Tibial nerve (tissue), 4 donors: ENCODE results near the gene RCL1. TPM values are rescaled to one million over a fixed set of nuclear protein-coding genes. Genes with fewer than 3 reads are reported as not detected.

Experiments
- DNase-seq, 2 donors: peaks; one replicate each; pipeline ENCODE4 v3.0.0-alpha.2; 2019; ENCODE audit warnings: low spot score in 2 of 2
- H3K27ac ChIP-seq, 4 donors: fragments of 200-600 bp; sonication (generic) in 3 of 4; one replicate each; pipeline ENCODE4 v1.5.1; 2017 to 2019; ENCODE audit warnings: mild to moderate bottlenecking in 1 of 4
- H3K27me3 ChIP-seq, 2 donors: fragments of 200-600 bp; sonication (generic) in 1 of 2; one replicate each; pipeline versions ENCODE4 v1.5.1 to v1.6.0; 2017 to 2019
- H3K36me3 ChIP-seq, 3 donors: fragments of 200-600 bp; sonication (generic); one replicate each; pipeline ENCODE4 v1.5.1; 2018 to 2019
- H3K4me1 ChIP-seq, 4 donors: fragments of 200-600 bp; sonication (generic) in 3 of 4; one replicate each; pipeline ENCODE4 v1.5.1; 2017 to 2019
- H3K4me3 ChIP-seq, 4 donors: fragments of 200-600 bp; sonication (generic) in 3 of 4; one replicate each; pipeline ENCODE4 v1.5.1; 2017 to 2019; ENCODE audit warnings: mild to moderate bottlenecking in 1 of 4, moderate library complexity in 1 of 4
- H3K9me3 ChIP-seq, 4 donors: fragments of 200-600 bp; sonication (generic) in 3 of 4; one replicate each; pipeline ENCODE4 v1.5.1; 2017 to 2019
- EP300 ChIP-seq, 2 donors: sonication (generic); formaldehyde crosslinking; IDR thresholded peaks; one replicate each; pipeline ENCODE4 v1.6.1; 2017; ENCODE audit warnings: antibody characterized with exemption in 2 of 2, mild to moderate bottlenecking in 1 of 2
- POLR2A ChIP-seq, 2 donors: fragments of 450-650 bp; IDR thresholded peaks; one replicate each; pipeline ENCODE4 v1.6.1; 2017; ENCODE audit warnings: antibody characterized with exemption in 2 of 2, mild to moderate bottlenecking in 2 of 2, moderate library complexity in 2 of 2
- WGBS, 2 donors: methylation state at CpG; one replicate each; pipeline ENCODE4 v1.1.5; 2018; 5-methylcytosine and 5-hydroxymethylcytosine counted together
- total RNA-seq, 4 donors: library from RNA; depleted of rRNA; stranded (reverse); fragments of >200 nt; gene quantifications; one replicate each; pipeline ENCODE4 v1.1.0, GENCODE V29; 2016
- TF ChIP-seq, protein P1 (sequence below), 5 experiments: fragments of 200-600 bp in 3 of 5; fragments of 450-650 bp in 2 of 5; sonication (generic) in 3 of 5; IDR thresholded peaks; one replicate each; pipeline ENCODE4 v1.5.1; 2016 to 2019; ENCODE audit warnings: antibody characterized with exemption in 5 of 5, mild to moderate bottlenecking in 3 of 5, moderate library complexity in 2 of 5

RCL1 gene
- total RNA-seq, 4 donors from 2014 or later, result 54.8 to 85.3 (median 64.0) TPM

DNA sequence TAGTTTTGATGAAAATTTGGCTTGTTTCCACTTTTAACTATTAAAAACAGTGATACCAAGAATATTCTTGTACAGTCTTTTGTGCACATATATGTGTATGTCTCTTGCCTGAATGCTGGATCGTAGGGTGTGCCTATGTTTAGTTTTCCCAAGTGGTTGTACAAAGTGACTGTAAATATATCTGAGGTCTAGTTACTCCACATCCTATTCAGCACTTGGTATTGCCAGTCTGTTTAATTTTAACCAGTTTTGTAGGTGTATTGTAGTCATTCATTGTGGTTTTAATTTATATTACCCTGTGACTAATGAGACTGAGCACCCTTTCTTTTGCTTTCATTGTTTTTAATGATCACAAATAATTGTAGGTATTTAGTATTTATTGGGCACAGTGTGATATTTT is 17.8 kb downstream of the RCL1 start:
- H3K4me1 ChIP-seq, result no peaks in the 10 kb centered on the region
- 86 to 98% methylated on average over 1 of the region's 1 CpG for WGBS, 2 donors
- no peak for TF ChIP-seq POLR2A (IDR thresholded peaks at IDR 0.05)
- TF ChIP-seq EP300 (IDR thresholded peaks at IDR 0.05), result no peak
- TF ChIP-seq, protein P1, sequence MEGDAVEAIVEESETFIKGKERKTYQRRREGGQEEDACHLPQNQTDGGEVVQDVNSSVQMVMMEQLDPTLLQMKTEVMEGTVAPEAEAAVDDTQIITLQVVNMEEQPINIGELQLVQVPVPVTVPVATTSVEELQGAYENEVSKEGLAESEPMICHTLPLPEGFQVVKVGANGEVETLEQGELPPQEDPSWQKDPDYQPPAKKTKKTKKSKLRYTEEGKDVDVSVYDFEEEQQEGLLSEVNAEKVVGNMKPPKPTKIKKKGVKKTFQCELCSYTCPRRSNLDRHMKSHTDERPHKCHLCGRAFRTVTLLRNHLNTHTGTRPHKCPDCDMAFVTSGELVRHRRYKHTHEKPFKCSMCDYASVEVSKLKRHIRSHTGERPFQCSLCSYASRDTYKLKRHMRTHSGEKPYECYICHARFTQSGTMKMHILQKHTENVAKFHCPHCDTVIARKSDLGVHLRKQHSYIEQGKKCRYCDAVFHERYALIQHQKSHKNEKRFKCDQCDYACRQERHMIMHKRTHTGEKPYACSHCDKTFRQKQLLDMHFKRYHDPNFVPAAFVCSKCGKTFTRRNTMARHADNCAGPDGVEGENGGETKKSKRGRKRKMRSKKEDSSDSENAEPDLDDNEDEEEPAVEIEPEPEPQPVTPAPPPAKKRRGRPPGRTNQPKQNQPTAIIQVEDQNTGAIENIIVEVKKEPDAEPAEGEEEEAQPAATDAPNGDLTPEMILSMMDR (IDR thresholded peaks at IDR 0.05), result no peak
- peaks cover 0 to 30% (median 4%) of the 10 kb centered on the region in 4 donors for H3K9me3 ChIP-seq
- no peak overlapping the region for H3K4me3 ChIP-seq
- H3K36me3 ChIP-seq, result no peaks in the 10 kb centered on the region
- no peaks in the 10 kb centered on the region for H3K27me3 ChIP-seq
- no peak for DNase-seq
- no peak overlapping the region for H3K27ac ChIP-seq

DNA sequence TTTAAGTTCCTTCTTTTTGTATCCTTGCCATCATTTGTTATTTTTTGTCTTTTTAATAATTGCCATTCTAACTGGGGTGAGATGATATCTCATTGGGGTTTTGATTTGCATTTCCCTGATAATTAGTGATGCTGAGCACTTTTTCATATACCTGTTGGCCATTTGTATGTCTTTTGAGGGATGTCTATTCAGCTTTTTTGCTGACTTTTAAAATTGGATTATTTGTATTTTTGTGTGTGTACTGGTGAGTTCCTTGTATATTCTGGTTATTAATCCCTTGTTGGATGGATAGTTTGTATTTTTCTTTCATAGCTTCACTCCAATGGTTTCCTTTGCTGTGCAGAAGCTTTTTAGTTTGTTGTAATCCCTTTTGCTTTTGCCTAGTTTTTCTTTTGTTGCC is 19.1 kb downstream of the RCL1 start:
- H3K9me3 ChIP-seq, result peaks cover 0 to 21% (median 2%) of the 10 kb centered on the region in 4 donors
- H3K4me1 ChIP-seq, result no peaks in the 10 kb centered on the region
- H3K4me3 ChIP-seq, result no peak overlapping the region
- H3K27me3 ChIP-seq, result no peaks in the 10 kb centered on the region
- DNase-seq, result no peak
- H3K36me3 ChIP-seq, result no peaks in the 10 kb centered on the region
- TF ChIP-seq, protein P1 (IDR thresholded peaks at IDR 0.05), result no peak
- no peak for TF ChIP-seq EP300 (IDR thresholded peaks at IDR 0.05)
- TF ChIP-seq POLR2A (IDR thresholded peaks at IDR 0.05), result no peak
- no peak overlapping the region for H3K27ac ChIP-seq

DNA sequence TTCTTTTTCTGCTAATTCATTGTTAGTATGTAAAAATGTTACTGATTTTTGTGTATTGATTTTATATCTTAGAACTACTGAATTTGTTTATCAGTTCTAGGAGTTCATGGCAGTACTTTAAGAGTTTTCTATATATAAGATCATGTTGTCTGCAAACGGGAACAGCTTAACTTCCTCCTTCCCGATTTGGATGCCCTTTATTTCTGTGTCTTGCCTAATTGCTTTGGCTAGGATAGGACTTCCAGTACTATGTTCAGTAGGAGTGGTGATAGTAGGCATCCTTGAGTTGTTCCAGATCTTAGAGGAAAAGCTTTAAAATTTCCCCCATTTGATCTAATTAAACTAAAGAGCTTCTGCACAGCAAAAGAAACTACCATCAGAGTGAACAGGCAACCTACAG is 20.1 kb downstream of the RCL1 start:
- DNase-seq, result no peak
- Histone ChIP-seq H3K27me3 (no peaks in the 10 kb centered on the region), H3K27ac (no peak overlapping the region), H3K36me3 (no peaks in the 10 kb centered on the region), H3K9me3 (peaks cover 0 to 13% (median 0%) of the 10 kb centered on the region in 4 donors), H3K4me3 (no peak overlapping the region), H3K4me1 (no peaks in the 10 kb centered on the region)
- TF ChIP-seq POLR2A (IDR thresholded peaks at IDR 0.05) (no peak), EP300 (IDR thresholded peaks at IDR 0.05) (no peak)
- TF ChIP-seq, protein P1 (IDR thresholded peaks at IDR 0.05), result no peak
- whole genome bisulfite sequencing, 2 donors, result 80 to 82% methylated on average over 2 of the region's 2 CpGs

DNA sequence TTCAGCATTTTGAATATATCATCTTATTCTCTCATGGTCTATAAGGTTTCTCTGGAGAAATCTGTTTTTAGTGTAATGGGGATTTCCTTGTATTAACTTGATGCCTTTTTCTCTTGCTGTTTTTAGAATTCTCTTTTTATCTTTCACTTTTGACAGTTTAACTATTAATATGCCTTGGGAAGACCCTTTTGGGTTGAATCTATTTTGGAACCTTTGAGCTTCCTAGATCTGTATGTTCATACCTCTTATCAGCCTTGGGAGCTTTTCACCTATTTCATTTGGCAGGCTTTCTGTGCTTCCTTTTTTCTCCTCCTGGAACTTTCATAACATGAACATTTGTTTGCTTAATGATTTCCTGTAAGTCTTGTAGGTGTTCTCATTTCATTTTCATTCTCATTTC is 22.2 kb downstream of the RCL1 start:
- no peaks in the 10 kb centered on the region for H3K4me1 ChIP-seq
- H3K27ac ChIP-seq, result no peak overlapping the region
- no peaks in the 10 kb centered on the region for H3K27me3 ChIP-seq
- H3K9me3 ChIP-seq, result peaks cover 0 to 13% (median 0%) of the 10 kb centered on the region in 4 donors
- DNase-seq, result no peak
- H3K36me3 ChIP-seq, result no peaks in the 10 kb centered on the region
- TF ChIP-seq POLR2A (IDR thresholded peaks at IDR 0.05) (no peak), EP300 (IDR thresholded peaks at IDR 0.05) (no peak)
- TF ChIP-seq, protein P1 (IDR thresholded peaks at IDR 0.05), result no peak
- no peak overlapping the region for H3K4me3 ChIP-seq

DNA sequence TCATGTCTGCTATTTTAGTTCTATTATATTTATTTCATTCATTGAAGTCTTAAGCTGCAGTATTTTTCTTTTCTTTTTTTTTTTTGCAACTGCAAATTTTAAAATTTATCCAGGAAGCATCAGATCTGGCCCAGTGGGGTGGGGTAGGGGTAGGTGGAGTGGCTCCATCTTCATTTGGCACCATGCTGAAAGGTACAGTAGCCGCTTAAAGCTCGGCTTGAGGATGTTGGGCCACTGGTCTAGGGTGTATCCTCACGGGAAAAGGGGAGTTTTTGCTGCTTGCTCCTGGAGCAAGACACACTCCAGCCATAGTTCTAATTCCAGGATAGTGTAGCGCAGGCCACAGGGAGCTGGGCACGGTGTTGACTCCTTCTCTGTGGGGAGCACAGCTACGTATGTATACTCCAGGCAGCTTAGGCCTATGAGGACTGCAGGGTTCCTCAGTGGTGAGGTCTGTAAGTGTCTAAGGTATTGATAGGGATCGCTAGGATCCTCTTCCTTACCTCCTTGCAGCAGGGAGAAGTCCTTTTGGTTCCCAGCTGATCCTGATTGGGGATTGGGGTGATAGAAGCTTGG is 22.7 kb downstream of the RCL1 start:
- Histone ChIP-seq H3K4me1 (no peaks in the 10 kb centered on the region), H3K36me3 (no peaks in the 10 kb centered on the region), H3K27me3 (no peaks in the 10 kb centered on the region), H3K4me3 (no peak overlapping the region), H3K27ac (no peak overlapping the region), H3K9me3 (peaks cover 0 to 13% (median 0%) of the 10 kb centered on the region in 4 donors)
- DNase-seq, result no peak
- TF ChIP-seq EP300 (IDR thresholded peaks at IDR 0.05) (no peak), POLR2A (IDR thresholded peaks at IDR 0.05) (no peak)
- TF ChIP-seq, protein P1 (IDR thresholded peaks at IDR 0.05), result no peak
- 84 to 90% methylated on average over 7 of the region's 7 CpGs for WGBS, 2 donors
